ENCODE measurements around the gene OR6V1.

- TF ChIP-seq CTCF (optimal IDR thresholded peaks at IDR 0.05 in 1 of 3, IDR thresholded peaks at IDR 0.05 in 1 of 3, conservative IDR thresholded peaks at IDR 0.05 in 1 of 3; ENCODE audit: extremely low read depth in 1 of 3, insufficient read depth in 2 of 3, low read length in 3 of 3) (no peak), EZH2 (IDR thresholded peaks at IDR 0.05; ENCODE audit: low read length) (no peak)
Measured at GRCh38 chr7:143043391-143043790, 8.8 kb upstream of the OR6V1 start.

Data from keratinocyte (primary cell).